ENCODE results near the gene TMEM53. TPM values are rescaled to one million over a fixed set of nuclear protein-coding genes. Genes with fewer than 3 reads are reported as not detected.

TMEM53 gene
- total RNA-seq, 1 experiment from 2014 or later = 8.2 TPM

- DNase-seq (ENCODE audit: low spot score) (no peak), ATAC-seq (peak; percentile 22)
- ChIA-PET POLR2A (interaction anchor here (0.7 kb wide), 1 partner anchor 33 kb away, joined by 3 read pairs; no protein-coding TSS in a partner anchor), CTCF (interaction anchor here (0.8 to 3.9 kb wide), 8 partner anchors 7 to 269 kb away, joined by 3 to 40 read pairs (median 4); no protein-coding TSS in a partner anchor)
- H3K4me1 Mint-ChIP-seq = peaks cover 27% of the 10 kb centered on the region
- no peak overlapping the region for H3K27ac Mint-ChIP-seq
- TF ChIP-seq SOX15 (CRISPR knock-in tag; IDR thresholded peaks at IDR 0.05) (no peak), ZNF423 (CRISPR knock-in tag; IDR thresholded peaks at IDR 0.05) (no peak), MYBL2 (CRISPR knock-in tag; IDR thresholded peaks at IDR 0.05) (no peak), ZNF281 (CRISPR knock-in tag; IDR thresholded peaks at IDR 0.05) (no peak), SMAD4 (CRISPR knock-in tag; IDR thresholded peaks at IDR 0.05) (no peak), JAZF1 (CRISPR knock-in tag; IDR thresholded peaks at IDR 0.05) (no peak), NFYB (CRISPR knock-in tag; conservative IDR thresholded peaks at IDR 0.05; ENCODE audit: low read depth) (no peak), SMAD3 (CRISPR knock-in tag; IDR thresholded peaks at IDR 0.05; ENCODE audit: borderline replicate concordance) (no peak), GRHL2 (CRISPR knock-in tag; IDR thresholded peaks at IDR 0.05; ENCODE audit: insufficient replicate concordance, severe bottlenecking) (no peak), ZNF317 (CRISPR knock-in tag; IDR thresholded peaks at IDR 0.05; ENCODE audit: borderline replicate concordance, low read depth) (no peak), FOXK1 (CRISPR knock-in tag; IDR thresholded peaks at IDR 0.05) (no peak), NFE2L1 (CRISPR knock-in tag; IDR thresholded peaks at IDR 0.05) (no peak)
- TF ChIP-seq, protein P1, sequence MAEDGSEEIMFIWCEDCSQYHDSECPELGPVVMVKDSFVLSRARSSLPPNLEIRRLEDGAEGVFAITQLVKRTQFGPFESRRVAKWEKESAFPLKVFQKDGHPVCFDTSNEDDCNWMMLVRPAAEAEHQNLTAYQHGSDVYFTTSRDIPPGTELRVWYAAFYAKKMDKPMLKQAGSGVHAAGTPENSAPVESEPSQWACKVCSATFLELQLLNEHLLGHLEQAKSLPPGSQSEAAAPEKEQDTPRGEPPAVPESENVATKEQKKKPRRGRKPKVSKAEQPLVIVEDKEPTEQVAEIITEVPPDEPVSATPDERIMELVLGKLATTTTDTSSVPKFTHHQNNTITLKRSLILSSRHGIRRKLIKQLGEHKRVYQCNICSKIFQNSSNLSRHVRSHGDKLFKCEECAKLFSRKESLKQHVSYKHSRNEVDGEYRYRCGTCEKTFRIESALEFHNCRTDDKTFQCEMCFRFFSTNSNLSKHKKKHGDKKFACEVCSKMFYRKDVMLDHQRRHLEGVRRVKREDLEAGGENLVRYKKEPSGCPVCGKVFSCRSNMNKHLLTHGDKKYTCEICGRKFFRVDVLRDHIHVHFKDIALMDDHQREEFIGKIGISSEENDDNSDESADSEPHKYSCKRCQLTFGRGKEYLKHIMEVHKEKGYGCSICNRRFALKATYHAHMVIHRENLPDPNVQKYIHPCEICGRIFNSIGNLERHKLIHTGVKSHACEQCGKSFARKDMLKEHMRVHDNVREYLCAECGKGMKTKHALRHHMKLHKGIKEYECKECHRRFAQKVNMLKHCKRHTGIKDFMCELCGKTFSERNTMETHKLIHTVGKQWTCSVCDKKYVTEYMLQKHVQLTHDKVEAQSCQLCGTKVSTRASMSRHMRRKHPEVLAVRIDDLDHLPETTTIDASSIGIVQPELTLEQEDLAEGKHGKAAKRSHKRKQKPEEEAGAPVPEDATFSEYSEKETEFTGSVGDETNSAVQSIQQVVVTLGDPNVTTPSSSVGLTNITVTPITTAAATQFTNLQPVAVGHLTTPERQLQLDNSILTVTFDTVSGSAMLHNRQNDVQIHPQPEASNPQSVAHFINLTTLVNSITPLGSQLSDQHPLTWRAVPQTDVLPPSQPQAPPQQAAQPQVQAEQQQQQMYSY (CRISPR knock-in tag; IDR thresholded peaks at IDR 0.05) = no peak
- TF ChIP-seq, protein P2, sequence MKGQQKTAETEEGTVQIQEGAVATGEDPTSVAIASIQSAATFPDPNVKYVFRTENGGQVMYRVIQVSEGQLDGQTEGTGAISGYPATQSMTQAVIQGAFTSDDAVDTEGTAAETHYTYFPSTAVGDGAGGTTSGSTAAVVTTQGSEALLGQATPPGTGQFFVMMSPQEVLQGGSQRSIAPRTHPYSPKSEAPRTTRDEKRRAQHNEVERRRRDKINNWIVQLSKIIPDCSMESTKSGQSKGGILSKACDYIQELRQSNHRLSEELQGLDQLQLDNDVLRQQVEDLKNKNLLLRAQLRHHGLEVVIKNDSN (CRISPR knock-in tag; IDR thresholded peaks at IDR 0.05) = no peak
- TF ChIP-seq, protein P3, sequence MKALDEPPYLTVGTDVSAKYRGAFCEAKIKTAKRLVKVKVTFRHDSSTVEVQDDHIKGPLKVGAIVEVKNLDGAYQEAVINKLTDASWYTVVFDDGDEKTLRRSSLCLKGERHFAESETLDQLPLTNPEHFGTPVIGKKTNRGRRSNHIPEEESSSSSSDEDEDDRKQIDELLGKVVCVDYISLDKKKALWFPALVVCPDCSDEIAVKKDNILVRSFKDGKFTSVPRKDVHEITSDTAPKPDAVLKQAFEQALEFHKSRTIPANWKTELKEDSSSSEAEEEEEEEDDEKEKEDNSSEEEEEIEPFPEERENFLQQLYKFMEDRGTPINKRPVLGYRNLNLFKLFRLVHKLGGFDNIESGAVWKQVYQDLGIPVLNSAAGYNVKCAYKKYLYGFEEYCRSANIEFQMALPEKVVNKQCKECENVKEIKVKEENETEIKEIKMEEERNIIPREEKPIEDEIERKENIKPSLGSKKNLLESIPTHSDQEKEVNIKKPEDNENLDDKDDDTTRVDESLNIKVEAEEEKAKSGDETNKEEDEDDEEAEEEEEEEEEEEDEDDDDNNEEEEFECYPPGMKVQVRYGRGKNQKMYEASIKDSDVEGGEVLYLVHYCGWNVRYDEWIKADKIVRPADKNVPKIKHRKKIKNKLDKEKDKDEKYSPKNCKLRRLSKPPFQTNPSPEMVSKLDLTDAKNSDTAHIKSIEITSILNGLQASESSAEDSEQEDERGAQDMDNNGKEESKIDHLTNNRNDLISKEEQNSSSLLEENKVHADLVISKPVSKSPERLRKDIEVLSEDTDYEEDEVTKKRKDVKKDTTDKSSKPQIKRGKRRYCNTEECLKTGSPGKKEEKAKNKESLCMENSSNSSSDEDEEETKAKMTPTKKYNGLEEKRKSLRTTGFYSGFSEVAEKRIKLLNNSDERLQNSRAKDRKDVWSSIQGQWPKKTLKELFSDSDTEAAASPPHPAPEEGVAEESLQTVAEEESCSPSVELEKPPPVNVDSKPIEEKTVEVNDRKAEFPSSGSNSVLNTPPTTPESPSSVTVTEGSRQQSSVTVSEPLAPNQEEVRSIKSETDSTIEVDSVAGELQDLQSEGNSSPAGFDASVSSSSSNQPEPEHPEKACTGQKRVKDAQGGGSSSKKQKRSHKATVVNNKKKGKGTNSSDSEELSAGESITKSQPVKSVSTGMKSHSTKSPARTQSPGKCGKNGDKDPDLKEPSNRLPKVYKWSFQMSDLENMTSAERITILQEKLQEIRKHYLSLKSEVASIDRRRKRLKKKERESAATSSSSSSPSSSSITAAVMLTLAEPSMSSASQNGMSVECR (CRISPR knock-in tag; IDR thresholded peaks at IDR 0.05; ENCODE audit: borderline replicate concordance) = no peak
- TF ChIP-seq, protein P4, sequence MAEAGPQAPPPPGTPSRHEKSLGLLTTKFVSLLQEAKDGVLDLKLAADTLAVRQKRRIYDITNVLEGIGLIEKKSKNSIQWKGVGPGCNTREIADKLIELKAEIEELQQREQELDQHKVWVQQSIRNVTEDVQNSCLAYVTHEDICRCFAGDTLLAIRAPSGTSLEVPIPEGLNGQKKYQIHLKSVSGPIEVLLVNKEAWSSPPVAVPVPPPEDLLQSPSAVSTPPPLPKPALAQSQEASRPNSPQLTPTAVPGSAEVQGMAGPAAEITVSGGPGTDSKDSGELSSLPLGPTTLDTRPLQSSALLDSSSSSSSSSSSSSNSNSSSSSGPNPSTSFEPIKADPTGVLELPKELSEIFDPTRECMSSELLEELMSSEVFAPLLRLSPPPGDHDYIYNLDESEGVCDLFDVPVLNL (CRISPR knock-in tag; IDR thresholded peaks at IDR 0.05; ENCODE audit: borderline replicate concordance, low read depth) = no peak
- H3K27me3 Mint-ChIP-seq (ENCODE audit: low read depth) = peaks cover 10% of the 10 kb centered on the region
- H3K4me3 Mint-ChIP-seq = peak overlapping the region; percentile 83
- H3K9me3 Mint-ChIP-seq = no peaks in the 10 kb centered on the region
- no peaks in the 10 kb centered on the region for H3K36me3 Mint-ChIP-seq
Measured at GRCh38 chr1:44616284-44616990, 57.8 kb downstream of the TMEM53 start.
